Measurements from ENCODE around the gene SSR1. TPM values are rescaled to one million over a fixed set of nuclear protein-coding genes. Genes with fewer than 3 reads are reported as not detected.

Gene SSR1
- total and polyA plus RNA-seq, 2 of the 13 experiments (the other 11 are each of a cell fraction or from before 2014, with no cell fraction given): 203 to 243 TPM

DNA sequence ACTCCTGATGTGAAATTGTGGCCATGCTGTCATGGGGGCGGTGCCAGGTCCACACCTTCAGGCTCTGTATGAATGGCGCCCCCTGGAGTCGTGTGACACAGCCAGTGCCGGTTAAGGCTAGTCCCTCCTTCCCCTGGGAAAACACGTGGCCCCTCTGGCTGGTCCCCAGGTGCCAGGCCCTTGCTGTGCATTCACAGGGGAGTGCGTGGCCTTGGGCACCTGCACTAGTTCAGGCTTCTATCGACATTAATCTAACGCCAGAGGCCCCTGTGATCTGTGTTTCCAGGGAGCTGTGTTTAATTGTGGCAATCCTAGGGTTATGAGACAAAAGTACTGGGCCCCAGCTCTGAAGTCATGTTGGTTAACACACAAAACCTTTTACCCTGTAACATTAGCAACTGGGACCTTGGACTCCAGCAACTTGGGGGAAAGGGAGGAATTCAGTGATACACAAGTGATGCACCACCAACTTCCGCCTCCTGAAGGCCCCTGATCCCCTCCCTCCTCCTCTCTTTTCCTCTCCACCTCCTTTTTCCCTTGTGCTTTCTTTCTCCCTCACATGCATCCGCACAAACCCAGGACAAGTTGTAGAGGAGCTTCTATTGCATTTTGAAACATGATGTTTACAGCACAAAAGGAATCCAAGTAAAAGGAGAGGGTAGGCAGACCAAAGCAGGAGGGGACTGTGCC lies 74.0 kb downstream of the SSR1 start (continued):
- TF ChIP-seq, protein P1, sequence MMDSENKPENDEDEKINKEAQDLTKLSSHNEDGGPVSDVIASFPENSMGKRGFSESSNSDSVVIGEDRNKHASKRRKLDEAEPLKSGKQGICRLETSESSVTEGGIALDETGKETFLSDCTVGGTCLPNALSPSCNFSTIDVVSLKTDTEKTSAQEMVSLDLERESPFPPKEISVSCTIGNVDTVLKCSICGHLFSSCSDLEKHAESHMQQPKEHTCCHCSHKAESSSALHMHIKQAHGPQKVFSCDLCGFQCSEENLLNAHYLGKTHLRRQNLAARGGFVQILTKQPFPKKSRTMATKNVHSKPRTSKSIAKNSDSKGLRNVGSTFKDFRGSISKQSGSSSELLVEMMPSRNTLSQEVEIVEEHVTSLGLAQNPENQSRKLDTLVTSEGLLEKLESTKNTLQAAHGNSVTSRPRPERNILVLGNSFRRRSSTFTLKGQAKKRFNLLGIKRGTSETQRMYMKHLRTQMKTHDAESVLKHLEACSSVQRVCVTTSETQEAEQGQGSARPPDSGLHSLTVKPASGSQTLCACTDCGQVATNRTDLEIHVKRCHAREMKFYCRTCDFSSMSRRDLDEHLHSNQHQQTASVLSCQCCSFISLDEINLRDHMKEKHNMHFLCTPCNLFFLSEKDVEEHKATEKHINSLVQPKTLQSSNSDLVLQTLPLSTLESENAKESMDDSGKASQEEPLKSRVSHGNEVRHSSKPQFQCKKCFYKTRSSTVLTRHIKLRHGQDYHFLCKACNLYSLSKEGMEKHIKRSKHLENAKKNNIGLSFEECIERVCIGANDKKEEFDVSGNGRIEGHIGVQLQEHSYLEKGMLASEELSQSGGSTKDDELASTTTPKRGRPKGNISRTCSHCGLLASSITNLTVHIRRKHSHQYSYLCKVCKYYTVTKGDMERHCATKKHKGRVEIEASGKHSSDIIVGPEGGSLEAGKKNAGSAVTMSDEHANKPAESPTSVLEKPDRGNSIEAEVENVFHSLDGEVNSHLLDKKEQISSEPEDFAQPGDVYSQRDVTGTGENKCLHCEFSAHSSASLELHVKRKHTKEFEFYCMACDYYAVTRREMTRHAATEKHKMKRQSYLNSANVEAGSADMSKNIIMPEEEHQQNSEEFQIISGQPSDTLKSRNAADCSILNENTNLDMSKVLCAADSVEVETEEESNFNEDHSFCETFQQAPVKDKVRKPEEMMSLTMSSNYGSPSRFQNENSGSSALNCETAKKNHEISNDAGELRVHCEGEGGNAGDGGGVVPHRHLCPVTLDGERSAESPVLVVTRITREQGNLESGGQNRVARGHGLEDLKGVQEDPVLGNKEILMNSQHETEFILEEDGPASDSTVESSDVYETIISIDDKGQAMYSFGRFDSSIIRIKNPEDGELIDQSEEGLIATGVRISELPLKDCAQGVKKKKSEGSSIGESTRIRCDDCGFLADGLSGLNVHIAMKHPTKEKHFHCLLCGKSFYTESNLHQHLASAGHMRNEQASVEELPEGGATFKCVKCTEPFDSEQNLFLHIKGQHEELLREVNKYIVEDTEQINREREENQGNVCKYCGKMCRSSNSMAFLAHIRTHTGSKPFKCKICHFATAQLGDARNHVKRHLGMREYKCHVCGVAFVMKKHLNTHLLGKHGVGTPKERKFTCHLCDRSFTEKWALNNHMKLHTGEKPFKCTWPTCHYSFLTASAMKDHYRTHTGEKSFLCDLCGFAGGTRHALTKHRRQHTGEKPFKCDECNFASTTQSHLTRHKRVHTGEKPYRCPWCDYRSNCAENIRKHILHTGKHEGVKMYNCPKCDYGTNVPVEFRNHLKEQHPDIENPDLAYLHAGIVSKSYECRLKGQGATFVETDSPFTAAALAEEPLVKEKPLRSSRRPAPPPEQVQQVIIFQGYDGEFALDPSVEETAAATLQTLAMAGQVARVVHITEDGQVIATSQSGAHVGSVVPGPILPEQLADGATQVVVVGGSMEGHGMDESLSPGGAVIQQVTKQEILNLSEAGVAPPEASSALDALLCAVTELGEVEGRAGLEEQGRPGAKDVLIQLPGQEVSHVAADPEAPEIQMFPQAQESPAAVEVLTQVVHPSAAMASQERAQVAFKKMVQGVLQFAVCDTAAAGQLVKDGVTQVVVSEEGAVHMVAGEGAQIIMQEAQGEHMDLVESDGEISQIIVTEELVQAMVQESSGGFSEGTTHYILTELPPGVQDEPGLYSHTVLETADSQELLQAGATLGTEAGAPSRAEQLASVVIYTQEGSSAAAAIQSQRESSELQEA (CRISPR knock-in tag; IDR thresholded peaks at IDR 0.05; ENCODE audit: not compliant biosample characterization): no peak
- TF ChIP-seq AKAP8 (CRISPR knock-in tag; IDR thresholded peaks at IDR 0.05) (no peak), MLLT10 (CRISPR knock-in tag; IDR thresholded peaks at IDR 0.05) (no peak), SP140L (CRISPR knock-in tag; IDR thresholded peaks at IDR 0.05; ENCODE audit: borderline replicate concordance) (no peak), ZNF264 (CRISPR knock-in tag; IDR thresholded peaks at IDR 0.05) (peak; percentile 14; the same call in 1 of the 2 replicates), ZEB1 (IDR thresholded peaks at IDR 0.05; ENCODE audit: insufficient replicate concordance, low read depth) (peak; percentile 76), MIXL1 (CRISPR knock-in tag; IDR thresholded peaks at IDR 0.05) (peak; percentile 64; the same call in 1 of the 2 replicates), ZKSCAN1 (IDR thresholded peaks at IDR 0.05; ENCODE audit: low read length) (peak; percentile 60; the same call in 1 of the 2 replicates), SSRP1 (CRISPR knock-in tag; IDR thresholded peaks at IDR 0.05) (peak; percentile 63), ZNF564 (CRISPR knock-in tag; IDR thresholded peaks at IDR 0.05) (no peak), ZIK1 (CRISPR knock-in tag; IDR thresholded peaks at IDR 0.05; ENCODE audit: borderline replicate concordance, low read depth) (no peak; the same call in 1 of the 2 replicates), FOXK2 (IDR thresholded peaks at IDR 0.05) (no peak), KDM5B (CRISPR knock-in tag; IDR thresholded peaks at IDR 0.05; ENCODE audit: borderline replicate concordance) (no peak; the same call in 1 of the 2 replicates), ZNF350 (CRISPR knock-in tag; IDR thresholded peaks at IDR 0.05; ENCODE audit: borderline replicate concordance, low read depth) (peak; percentile 89)
- TF ChIP-seq, protein P2, sequence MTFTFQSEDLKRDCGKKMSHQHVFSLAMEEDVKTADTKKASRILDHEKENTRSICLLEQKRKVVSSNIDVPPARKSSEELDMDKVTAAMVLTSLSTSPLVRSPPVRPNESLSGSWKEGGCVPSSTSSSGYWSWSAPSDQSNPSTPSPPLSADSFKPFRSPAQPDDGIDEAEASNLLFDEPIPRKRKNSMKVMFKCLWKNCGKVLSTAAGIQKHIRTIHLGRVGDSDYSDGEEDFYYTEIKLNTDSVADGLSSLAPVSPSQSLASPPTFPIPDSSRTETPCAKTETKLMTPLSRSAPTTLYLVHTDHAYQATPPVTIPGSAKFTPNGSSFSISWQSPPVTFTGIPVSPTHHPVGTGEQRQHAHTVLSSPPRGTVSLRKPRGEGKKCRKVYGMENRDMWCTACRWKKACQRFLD (CRISPR knock-in tag; IDR thresholded peaks at IDR 0.05; ENCODE audit: borderline replicate concordance): 0 out of 2 replicates have a peak, but pooled peaks have one; percentile 34
- TF ChIP-seq, protein P3, sequence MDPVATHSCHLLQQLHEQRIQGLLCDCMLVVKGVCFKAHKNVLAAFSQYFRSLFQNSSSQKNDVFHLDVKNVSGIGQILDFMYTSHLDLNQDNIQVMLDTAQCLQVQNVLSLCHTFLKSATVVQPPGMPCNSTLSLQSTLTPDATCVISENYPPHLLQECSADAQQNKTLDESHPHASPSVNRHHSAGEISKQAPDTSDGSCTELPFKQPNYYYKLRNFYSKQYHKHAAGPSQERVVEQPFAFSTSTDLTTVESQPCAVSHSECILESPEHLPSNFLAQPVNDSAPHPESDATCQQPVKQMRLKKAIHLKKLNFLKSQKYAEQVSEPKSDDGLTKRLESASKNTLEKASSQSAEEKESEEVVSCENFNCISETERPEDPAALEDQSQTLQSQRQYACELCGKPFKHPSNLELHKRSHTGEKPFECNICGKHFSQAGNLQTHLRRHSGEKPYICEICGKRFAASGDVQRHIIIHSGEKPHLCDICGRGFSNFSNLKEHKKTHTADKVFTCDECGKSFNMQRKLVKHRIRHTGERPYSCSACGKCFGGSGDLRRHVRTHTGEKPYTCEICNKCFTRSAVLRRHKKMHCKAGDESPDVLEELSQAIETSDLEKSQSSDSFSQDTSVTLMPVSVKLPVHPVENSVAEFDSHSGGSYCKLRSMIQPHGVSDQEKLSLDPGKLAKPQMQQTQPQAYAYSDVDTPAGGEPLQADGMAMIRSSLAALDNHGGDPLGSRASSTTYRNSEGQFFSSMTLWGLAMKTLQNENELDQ (CRISPR knock-in tag; IDR thresholded peaks at IDR 0.05; ENCODE audit: borderline replicate concordance): no peak
- TF ChIP-seq, protein P4, sequence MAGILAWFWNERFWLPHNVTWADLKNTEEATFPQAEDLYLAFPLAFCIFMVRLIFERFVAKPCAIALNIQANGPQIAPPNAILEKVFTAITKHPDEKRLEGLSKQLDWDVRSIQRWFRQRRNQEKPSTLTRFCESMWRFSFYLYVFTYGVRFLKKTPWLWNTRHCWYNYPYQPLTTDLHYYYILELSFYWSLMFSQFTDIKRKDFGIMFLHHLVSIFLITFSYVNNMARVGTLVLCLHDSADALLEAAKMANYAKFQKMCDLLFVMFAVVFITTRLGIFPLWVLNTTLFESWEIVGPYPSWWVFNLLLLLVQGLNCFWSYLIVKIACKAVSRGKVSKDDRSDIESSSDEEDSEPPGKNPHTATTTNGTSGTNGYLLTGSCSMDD (CRISPR knock-in tag; IDR thresholded peaks at IDR 0.05): no peak
